Adipocyte (in vitro differentiated cells): ENCODE data around the gene SPRED3.
"Not testable (repeated sequence)": the region's sequence is repeated elsewhere in the genome, so short reads cannot be mapped to it uniquely, and the experiment has no call there.

Source experiments
- DNase-seq: peaks from one replicate; pipeline ENCODE4 v3.0.0-alpha.2; 2015; ENCODE audit warnings: low read depth
- H3K27me3 ChIP-seq: replicated peaks from 2 replicates; pipeline ENCODE4 v1.7.0; 2013; ENCODE audit warnings: mild to moderate bottlenecking, low read length, moderate library complexity; ENCODE audit not compliant: control insufficient read depth, insufficient read depth
- H3K36me3 ChIP-seq: 2 replicates; pipeline ENCODE4 v1.7.0; 2013; ENCODE audit warnings: low read length, mild to moderate bottlenecking, moderate library complexity; ENCODE audit not compliant: control insufficient read depth, insufficient read depth, severe bottlenecking
- H3K4me1 ChIP-seq: 2 replicates; pipeline ENCODE4 v1.7.0; 2013; ENCODE audit warnings: mild to moderate bottlenecking, low read length, moderate library complexity; ENCODE audit not compliant: control insufficient read depth, insufficient read depth
- H3K4me3 ChIP-seq: 2 replicates; pipeline ENCODE4 v1.7.0; 2013; ENCODE audit warnings: mild to moderate bottlenecking, low read length, moderate library complexity
- H3K9ac ChIP-seq: 2 replicates; pipeline ENCODE4 v1.7.0; 2013; ENCODE audit warnings: mild to moderate bottlenecking, low read length, moderate library complexity
- H3K9me3 ChIP-seq: 2 replicates; pipeline ENCODE4 v1.7.0; 2013; ENCODE audit warnings: mild to moderate bottlenecking, low read length, moderate library complexity; ENCODE audit not compliant: control insufficient read depth

SPRED3 gene

GRCh38 chr19:38395381-38396114 is 7.1 kb downstream of the SPRED3 start:
- Histone ChIP-seq H3K4me3 (no peak overlapping the region), H3K9ac (no peak overlapping the region), H3K4me1 (no peaks in the 10 kb centered on the region), H3K27me3 (peaks cover 14% of the 10 kb centered on the region), H3K36me3 (no peaks in the 10 kb centered on the region), H3K9me3 (no peaks in the 10 kb centered on the region)
- no peak for DNase-seq

- H3K36me3 ChIP-seq: no peaks in the 10 kb centered on the region
- peaks cover 2% of the 10 kb centered on the region for H3K4me1 ChIP-seq
- H3K27me3 ChIP-seq: peaks cover 18% of the 10 kb centered on the region
- no peaks in the 10 kb centered on the region for H3K9me3 ChIP-seq
- DNase-seq: no peak
- H3K9ac ChIP-seq: no peak overlapping the region
- no peak overlapping the region for H3K4me3 ChIP-seq
Observed at GRCh38 chr19:38399081-38399480, 10.6 kb downstream of the SPRED3 start.

DNA sequence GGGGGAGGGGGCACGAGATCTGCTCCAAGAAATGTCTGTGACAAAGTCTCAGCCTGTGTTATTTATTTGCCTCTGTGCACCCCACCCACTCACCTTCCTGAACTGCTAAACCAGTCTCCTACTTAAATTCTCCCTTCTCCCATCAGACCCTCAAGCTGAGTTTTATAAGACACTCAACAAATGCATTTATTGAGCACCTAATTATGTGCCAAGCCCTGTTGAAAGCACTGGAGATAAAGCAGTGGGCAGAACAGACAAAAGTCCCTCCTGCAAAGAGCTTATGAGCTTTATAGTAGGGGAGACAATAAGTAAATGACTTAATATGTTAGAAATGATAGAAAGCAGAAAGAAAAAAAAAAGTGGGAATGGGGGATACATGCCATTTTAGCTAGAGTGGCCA is 11.0 kb downstream of the SPRED3 start:
- DNase-seq: no peak
- Histone ChIP-seq H3K4me1 (peaks cover 2% of the 10 kb centered on the region), H3K36me3 (no peaks in the 10 kb centered on the region), H3K27me3 (peaks cover 18% of the 10 kb centered on the region), H3K9me3 (no peaks in the 10 kb centered on the region), H3K4me3 (no peak overlapping the region), H3K9ac (no peak overlapping the region)

DNA sequence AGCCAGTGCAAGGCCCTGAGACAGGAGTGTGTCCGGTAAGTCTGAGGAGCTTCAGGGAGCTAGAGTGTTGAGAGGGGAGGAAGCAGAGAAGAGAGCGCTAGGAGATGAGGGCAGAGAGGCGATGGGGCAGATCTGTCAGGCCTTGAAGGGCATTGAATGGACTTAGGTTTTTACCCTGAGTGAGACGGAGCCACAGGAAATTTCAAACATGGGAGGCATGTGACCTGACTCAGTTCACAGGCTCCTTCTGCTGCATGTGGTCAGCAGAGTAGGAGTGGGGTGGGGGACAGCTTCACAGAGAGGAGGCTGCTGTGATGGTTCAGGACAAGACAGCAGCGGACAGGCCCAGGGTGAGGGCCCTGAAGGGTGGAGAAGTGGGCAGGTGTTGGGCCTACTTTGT is 11.9 kb downstream of the SPRED3 start:
- no peak for DNase-seq
- peaks cover 18% of the 10 kb centered on the region for H3K27me3 ChIP-seq

GRCh38 chr19:38401148-38401547 is 12.7 kb downstream of the SPRED3 start:
- Histone ChIP-seq H3K4me1 (peaks cover 2% of the 10 kb centered on the region), H3K4me3 (no peak overlapping the region), H3K9me3 (no peaks in the 10 kb centered on the region), H3K36me3 (no peaks in the 10 kb centered on the region), H3K9ac (no peak overlapping the region), H3K27me3 (peaks cover 17% of the 10 kb centered on the region)
- peak; percentile 8 for DNase-seq

More for the DNA sequence above, 11.9 kb downstream of the SPRED3 start:
- Histone ChIP-seq H3K4me1 (peaks cover 2% of the 10 kb centered on the region), H3K36me3 (no peaks in the 10 kb centered on the region), H3K4me3 (no peak overlapping the region), H3K9ac (no peak overlapping the region), H3K9me3 (no peaks in the 10 kb centered on the region)

- Histone ChIP-seq H3K4me1 (peaks cover 2% of the 10 kb centered on the region), H3K36me3 (peaks cover 7% of the 10 kb centered on the region), H3K9ac (peak overlapping the region; percentile 62), H3K9me3 (no peaks in the 10 kb centered on the region), H3K4me3 (peak overlapping the region; percentile 90), H3K27me3 (peaks cover 14% of the 10 kb centered on the region)
- no peak for DNase-seq
Observed at GRCh38 chr19:38402623-38402966, 14.1 kb downstream of the SPRED3 start.

- peak; percentile 99 for DNase-seq
- Histone ChIP-seq H3K36me3 (peaks cover 7% of the 10 kb centered on the region), H3K27me3 (peaks cover 14% of the 10 kb centered on the region), H3K4me3 (peak within 1 kb of the TSS; percentile 90), H3K9me3 (no peaks in the 10 kb centered on the region), H3K4me1 (peaks cover 2% of the 10 kb centered on the region), H3K9ac (peak within 1 kb of the TSS; percentile 90)
Observed at GRCh38 chr19:38402967-38403674, 14.6 kb downstream of the SPRED3 start, which contains the start of gene FAM98C. Gene FAM98C (plus strand): TSS chr19:38403093. CDS start chr19:38403154, 61 bp downstream.

GRCh38 chr19:38404858-38405257 is 16.4 kb downstream of the SPRED3 start:
- Histone ChIP-seq H3K9me3 (no peaks in the 10 kb centered on the region), H3K36me3 (peaks cover 7% of the 10 kb centered on the region), H3K4me1 (peaks cover 2% of the 10 kb centered on the region), H3K4me3 (no peak overlapping the region), H3K9ac (no peak overlapping the region), H3K27me3 (peaks cover 9% of the 10 kb centered on the region)
- DNase-seq: no peak

DNA sequence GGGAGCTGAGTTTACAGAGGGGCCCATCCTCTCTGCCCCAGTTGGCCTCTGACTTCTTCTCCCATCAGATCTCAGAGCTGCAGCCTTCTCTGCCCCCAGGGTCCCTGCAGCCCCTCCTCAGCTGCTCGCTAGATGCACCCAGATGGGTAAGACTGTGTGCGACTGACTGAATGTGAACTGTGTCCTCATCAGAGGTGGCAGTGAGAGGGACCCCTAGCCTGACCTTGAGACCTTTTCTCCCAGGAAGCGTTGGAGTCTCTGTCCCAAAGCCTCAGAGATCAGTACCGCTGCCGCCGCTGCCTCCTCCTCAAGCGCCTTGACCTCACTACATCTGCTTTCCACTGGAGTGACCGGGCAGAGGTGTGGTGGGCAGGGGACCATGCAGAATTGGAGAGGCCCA is 16.8 kb downstream of the SPRED3 start:
- peaks cover 7% of the 10 kb centered on the region for H3K27me3 ChIP-seq
- H3K9me3 ChIP-seq: no peaks in the 10 kb centered on the region
- no peak for DNase-seq
- H3K4me3 ChIP-seq: no peak overlapping the region
- peaks cover 2% of the 10 kb centered on the region for H3K4me1 ChIP-seq
- peaks cover 7% of the 10 kb centered on the region for H3K36me3 ChIP-seq
- H3K9ac ChIP-seq: no peak overlapping the region

DNA sequence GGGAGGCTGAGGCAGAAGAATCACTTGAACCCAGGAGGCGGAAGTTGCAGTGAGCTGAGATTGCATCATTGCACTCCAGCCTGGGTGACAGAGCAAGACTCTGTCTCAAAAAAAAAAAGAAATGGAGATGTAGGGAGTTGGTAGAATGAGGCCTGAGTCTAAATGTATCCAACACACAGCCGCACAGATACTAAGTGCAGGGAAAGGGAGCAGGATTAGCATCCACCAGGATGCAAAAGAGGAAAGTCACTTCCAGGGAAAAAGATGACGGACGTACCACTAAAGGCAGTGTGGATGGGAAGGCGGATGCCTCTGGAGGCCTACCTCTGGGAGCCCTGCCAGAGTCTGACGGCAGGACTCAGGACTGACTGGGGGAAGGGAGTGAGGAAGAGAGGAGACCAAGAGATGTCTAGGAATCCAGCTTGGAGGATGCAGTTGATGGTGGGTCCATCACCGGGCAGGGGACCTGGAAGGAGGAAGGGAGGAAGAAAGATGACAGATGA is 21.2 kb downstream of the SPRED3 start:
- Histone ChIP-seq H3K9ac (no peak overlapping the region), H3K27me3 (peaks cover 2% of the 10 kb centered on the region), H3K9me3 (no peaks in the 10 kb centered on the region), H3K36me3 (peaks cover 7% of the 10 kb centered on the region), H3K4me3 (no peak overlapping the region), H3K4me1 (no peaks in the 10 kb centered on the region)
- DNase-seq: no peak

- not testable (repeated sequence) for H3K9me3 ChIP-seq, H3K4me1 ChIP-seq, H3K27me3 ChIP-seq, H3K4me3 ChIP-seq, H3K9ac ChIP-seq, DNase-seq, H3K36me3 ChIP-seq
Observed at GRCh38 chr19:38410407-38410806, 21.9 kb downstream of the SPRED3 start.
